ENCODE results near the gene MCL1.

- TF ChIP-seq CTCF (IDR thresholded peaks at IDR 0.05) (no peak), REST (IDR thresholded peaks at IDR 0.05; ENCODE audit: insufficient read depth in 1 of 2, low read depth in 2 of 2, low read length in 1 of 2) (no peak), POLR2AphosphoS5 (IDR thresholded peaks at IDR 0.05; ENCODE audit: low read depth, low read length) (no peak), TCF7L2 (IDR thresholded peaks at IDR 0.05; ENCODE audit: low read depth, low read length) (no peak)
Observed at GRCh38 chr1:150530491-150531159, 48.8 kb downstream of the MCL1 start.

Data from Panc1 (cell line).